Natural killer cell treated with Interleukin-12 subunit alpha and Interleukin-12 subunit beta and Interleukin-15 and Interleukin-18, amount 100 ng/mL, for 72 hours (primary cell): Measurements from ENCODE around the gene CFAP92. TPM values are rescaled to one million over a fixed set of nuclear protein-coding genes. Genes with fewer than 3 reads are reported as not detected.
A peak's percentile ranks its signal among the peaks of the same experiment; 100 is the strongest.

ENCODE experiments used
- ATAC-seq, 2 donors: fragments of 150-1000 bp; cut with Tn5 transposase in 1 of 2; sonication (Bioruptor Pico), chemical (Tn5 transposase) in 1 of 2; 2 replicates each; pipeline ENCODE4 v1.10.0; 2021
- DNase-seq: peaks from one replicate; pipeline ENCODE4 v3.0.0; 2022; ENCODE audit warnings: low spot score
- H3K27ac Mint-ChIP-seq, 2 donors: 1 replicate in 1 of 2; 2 replicates in 1 of 2; pipeline ENCODE4 v1.8.0; 2022; ENCODE audit warnings: mixed read lengths in 2 of 2, mild to moderate bottlenecking in 1 of 2, moderate library complexity in 1 of 2
- H3K27me3 Mint-ChIP-seq, 2 donors: 1 replicate in 1 of 2; 2 replicates in 1 of 2; pipeline ENCODE4 v1.8.0; 2022; ENCODE audit warnings: mixed read lengths in 2 of 2
- H3K36me3 Mint-ChIP-seq: one replicate; pipeline ENCODE4 v1.8.0; 2022; ENCODE audit warnings: mixed read lengths
- H3K4me1 Mint-ChIP-seq, 2 donors: 1 replicate in 1 of 2; 2 replicates in 1 of 2; pipeline ENCODE4 v1.8.0; 2022; ENCODE audit warnings: low read depth in 2 of 2, mixed read lengths in 2 of 2, mild to moderate bottlenecking in 1 of 2
- H3K4me3 Mint-ChIP-seq: one replicate; pipeline ENCODE4 v1.8.0; 2022; ENCODE audit warnings: mixed read lengths
- H3K9me3 Mint-ChIP-seq: 2 replicates; pipeline ENCODE4 v1.8.0; 2022; ENCODE audit warnings: mixed read lengths
- total RNA-seq, 2 donors: library from RNA; stranded (reverse); gene quantifications; one replicate each; pipeline ENCODE4 v1.2.3, GENCODE V29; 2022

Gene CFAP92
- total RNA-seq, 2 donors from 2014 or later, result 0.50 TPM; not detected in 1

GRCh38 chr3:128996726-128997125, 2.9 kb upstream of the CFAP92 start:
- peaks cover 8 to 11% of the 10 kb centered on the region in 2 donors for H3K27me3 Mint-ChIP-seq
- H3K9me3 Mint-ChIP-seq, result no peaks in the 10 kb centered on the region
- no peaks in the 10 kb centered on the region for H3K36me3 Mint-ChIP-seq
- H3K4me1 Mint-ChIP-seq, result peaks cover 6 to 15% of the 10 kb centered on the region in 2 donors
- ATAC-seq, result no peak
- no peak overlapping the region for H3K27ac Mint-ChIP-seq
- no peak for DNase-seq
- H3K4me3 Mint-ChIP-seq, result no peak overlapping the region

DNA sequence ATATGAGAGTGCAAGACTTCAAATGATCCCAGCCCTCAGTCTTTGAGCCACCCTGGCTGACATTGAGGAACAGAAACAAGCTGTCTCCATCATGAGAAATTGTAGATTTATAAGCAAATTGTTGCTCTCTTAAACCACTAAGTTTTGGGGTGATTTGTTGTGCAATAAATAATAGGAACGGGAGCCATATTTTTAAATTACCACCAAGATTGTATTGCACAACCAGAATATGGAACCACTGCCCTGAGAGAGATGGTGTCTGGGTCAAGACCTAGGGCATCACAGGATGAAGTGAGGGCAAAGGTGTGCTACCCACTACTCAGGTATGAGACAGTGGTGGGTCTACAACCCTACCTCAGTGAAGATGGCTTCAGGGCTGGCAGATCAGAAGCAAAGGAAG, 2.3 kb upstream of the CFAP92 start:
- Mint-ChIP-seq H3K4me1 (peaks cover 6 to 15% of the 10 kb centered on the region in 2 donors), H3K36me3 (no peaks in the 10 kb centered on the region), H3K27ac (no peak overlapping the region), H3K9me3 (no peaks in the 10 kb centered on the region), H3K4me3 (no peak overlapping the region), H3K27me3 (peaks cover 8 to 11% of the 10 kb centered on the region in 2 donors)
- DNase-seq (no peak), ATAC-seq (no peak)

DNA sequence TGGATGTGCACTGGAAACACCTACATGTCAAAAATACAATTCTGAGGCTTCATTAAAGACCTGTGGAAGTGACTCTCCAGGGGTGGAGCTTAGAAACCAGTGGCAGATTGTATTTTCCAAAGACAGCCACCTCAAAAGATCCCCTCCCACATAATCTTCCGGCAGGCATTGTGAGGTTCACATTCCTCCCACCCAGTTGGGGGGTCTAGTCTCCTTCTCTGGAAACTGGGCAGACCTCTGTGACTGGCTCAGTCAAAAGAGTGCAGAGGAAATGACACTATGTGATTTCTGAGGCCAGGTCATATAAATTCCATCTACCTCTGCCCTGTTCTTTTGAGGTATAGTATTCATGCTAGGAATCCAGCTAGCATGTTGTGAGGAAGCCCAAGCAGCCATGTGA, 1.9 kb upstream of the CFAP92 start:
- Mint-ChIP-seq H3K27ac (no peak overlapping the region), H3K9me3 (no peaks in the 10 kb centered on the region), H3K4me1 (peaks cover 6 to 13% of the 10 kb centered on the region in 2 donors), H3K36me3 (no peaks in the 10 kb centered on the region), H3K4me3 (no peak overlapping the region), H3K27me3 (peaks cover 7 to 10% of the 10 kb centered on the region in 2 donors)
- no peak for ATAC-seq
- no peak for DNase-seq

DNA sequence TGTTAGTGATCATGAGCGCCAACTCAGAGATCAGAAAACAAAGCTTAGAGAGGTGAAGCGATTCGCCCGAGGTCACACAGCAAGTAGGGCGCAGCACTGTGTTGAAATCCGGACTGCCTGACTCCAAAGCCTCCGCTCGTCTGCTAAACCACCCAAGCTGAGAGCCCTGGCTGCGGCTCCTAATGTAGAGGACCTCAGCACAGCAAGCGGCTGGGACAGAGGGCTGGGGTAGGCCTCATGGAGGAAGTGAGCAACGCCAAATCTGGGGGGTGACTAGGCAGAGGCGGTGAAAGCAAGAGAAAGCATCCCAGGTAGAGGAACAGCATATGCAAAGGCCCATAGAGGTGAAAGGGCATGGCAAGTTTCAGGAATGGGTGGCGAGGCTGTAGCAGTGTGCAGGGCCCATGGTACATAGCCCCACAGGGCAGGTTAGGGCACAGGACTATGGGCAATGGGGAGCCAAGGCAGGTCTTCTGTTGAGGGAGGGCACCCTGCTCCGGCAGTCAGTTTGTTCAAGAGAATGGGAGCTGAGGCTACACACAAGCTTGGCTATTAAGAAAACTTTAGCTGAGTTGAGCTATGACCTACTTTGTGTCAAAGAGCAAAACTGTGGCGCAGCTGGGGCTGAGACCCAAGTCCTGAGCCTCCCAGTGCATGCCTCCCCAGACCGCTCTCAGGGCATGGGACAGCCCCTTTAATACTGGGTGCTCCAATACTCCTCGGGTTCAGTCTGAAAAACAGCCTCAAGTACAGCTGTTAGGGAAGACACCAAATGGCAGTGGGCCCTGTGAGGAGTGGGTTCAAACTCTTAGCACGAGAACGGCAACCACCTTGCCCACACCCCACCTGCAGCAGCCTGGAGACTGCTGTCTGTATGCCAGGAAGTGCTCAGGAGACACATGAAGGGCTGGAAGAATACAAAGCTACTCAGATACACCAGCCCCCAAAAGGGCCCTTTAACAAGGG, 988 bp upstream of the CFAP92 start:
- no peaks in the 10 kb centered on the region for H3K36me3 Mint-ChIP-seq
- peak overlapping the region; percentile 54 for H3K4me3 Mint-ChIP-seq
- no peak for DNase-seq
- ATAC-seq, result no peak
- H3K27ac Mint-ChIP-seq, result no peak overlapping the region
- no peaks in the 10 kb centered on the region for H3K9me3 Mint-ChIP-seq
- H3K4me1 Mint-ChIP-seq, result peaks cover 6 to 11% of the 10 kb centered on the region in 2 donors
- H3K27me3 Mint-ChIP-seq, result peaks cover 0 to 1% of the 10 kb centered on the region in 2 donors

DNA sequence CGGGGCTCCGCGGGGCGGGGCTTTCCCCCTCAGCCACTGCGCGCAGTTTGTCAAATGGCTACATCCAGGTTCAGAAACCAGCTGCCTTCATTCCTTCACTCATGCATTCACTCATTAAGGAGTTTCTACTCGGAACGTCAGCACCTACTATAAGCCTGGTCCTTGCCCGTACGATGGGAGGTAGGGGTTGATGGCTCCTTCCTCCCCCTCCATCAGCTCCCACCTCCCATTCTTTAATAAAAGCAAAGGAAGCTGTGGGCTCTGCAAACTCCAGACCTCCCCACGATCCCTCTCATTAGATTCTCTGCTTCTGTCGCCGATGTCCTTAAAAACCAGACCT, 267 bp upstream of the CFAP92 start:
- no peaks in the 10 kb centered on the region for H3K27me3 Mint-ChIP-seq
- H3K4me1 Mint-ChIP-seq, result peaks cover 6 to 11% of the 10 kb centered on the region in 2 donors
- peak overlapping the region; percentile 54 for H3K4me3 Mint-ChIP-seq
- H3K9me3 Mint-ChIP-seq, result no peaks in the 10 kb centered on the region
- DNase-seq (no peak), ATAC-seq (no peak)
- H3K27ac Mint-ChIP-seq, result no peak overlapping the region
- no peaks in the 10 kb centered on the region for H3K36me3 Mint-ChIP-seq

- Mint-ChIP-seq H3K4me1 (peaks cover 6 to 11% of the 10 kb centered on the region in 2 donors), H3K36me3 (no peaks in the 10 kb centered on the region), H3K27ac (no peak overlapping the region), H3K4me3 (peak overlapping the region; percentile 66), H3K27me3 (no peaks in the 10 kb centered on the region), H3K9me3 (no peaks in the 10 kb centered on the region)
- ATAC-seq (no peak), DNase-seq (no peak)
These were observed 883 bp downstream of the CFAP92 start for GRCh38 chr3:128992926-128993460.

- no peak for DNase-seq
- Mint-ChIP-seq H3K4me3 (no peak overlapping the region), H3K27me3 (no peaks in the 10 kb centered on the region), H3K36me3 (no peaks in the 10 kb centered on the region), H3K4me1 (peaks cover 6 to 11% of the 10 kb centered on the region in 2 donors), H3K27ac (no peak overlapping the region), H3K9me3 (no peaks in the 10 kb centered on the region)
- no peak for ATAC-seq
These were observed 2.5 kb downstream of the CFAP92 start for GRCh38 chr3:128991355-128991895.

DNA sequence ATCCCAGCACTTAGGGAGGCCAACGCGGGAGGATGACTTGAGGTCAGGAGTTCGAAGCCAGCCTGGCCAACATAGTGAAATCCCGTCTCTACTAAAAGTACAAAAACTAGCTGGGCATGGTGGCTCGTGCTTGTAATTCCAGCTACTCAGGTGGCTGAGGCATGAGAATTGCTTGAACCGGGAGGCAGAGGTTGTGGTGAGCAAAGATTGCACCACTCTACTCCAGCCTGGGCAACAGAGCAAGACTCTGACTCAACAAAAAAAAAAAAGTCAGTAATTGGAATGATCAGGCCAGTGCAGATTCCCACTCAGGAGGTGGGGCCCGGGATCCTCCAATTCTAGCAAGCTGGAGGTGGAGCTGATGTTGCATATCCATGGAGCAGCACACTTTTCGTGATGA, 5.6 kb downstream of the CFAP92 start:
- no peaks in the 10 kb centered on the region for H3K27me3 Mint-ChIP-seq
- ATAC-seq (no peak), DNase-seq (no peak)
- H3K36me3 Mint-ChIP-seq, result no peaks in the 10 kb centered on the region
- H3K9me3 Mint-ChIP-seq, result no peaks in the 10 kb centered on the region
- H3K4me3 Mint-ChIP-seq, result no peak overlapping the region
- H3K4me1 Mint-ChIP-seq, result peaks cover 0 to under 1% of the 10 kb centered on the region in 2 donors
- no peak overlapping the region for H3K27ac Mint-ChIP-seq

GRCh38 chr3:128987302-128988100, 6.4 kb downstream of the CFAP92 start:
- Mint-ChIP-seq H3K4me3 (no peak overlapping the region), H3K9me3 (no peaks in the 10 kb centered on the region), H3K36me3 (no peaks in the 10 kb centered on the region), H3K27me3 (no peaks in the 10 kb centered on the region), H3K27ac (no peak overlapping the region), H3K4me1 (no peaks in the 10 kb centered on the region)
- DNase-seq (no peak), ATAC-seq (no peak)

GRCh38 chr3:128984596-128984995, 9.3 kb downstream of the CFAP92 start:
- ATAC-seq (no peak), DNase-seq (no peak)
- H3K36me3 Mint-ChIP-seq, result no peaks in the 10 kb centered on the region
- no peaks in the 10 kb centered on the region for H3K9me3 Mint-ChIP-seq
- no peaks in the 10 kb centered on the region for H3K4me1 Mint-ChIP-seq
- H3K4me3 Mint-ChIP-seq, result no peak overlapping the region
- no peak overlapping the region for H3K27ac Mint-ChIP-seq
- H3K27me3 Mint-ChIP-seq, result peaks cover 0 to 4% of the 10 kb centered on the region in 2 donors

DNA sequence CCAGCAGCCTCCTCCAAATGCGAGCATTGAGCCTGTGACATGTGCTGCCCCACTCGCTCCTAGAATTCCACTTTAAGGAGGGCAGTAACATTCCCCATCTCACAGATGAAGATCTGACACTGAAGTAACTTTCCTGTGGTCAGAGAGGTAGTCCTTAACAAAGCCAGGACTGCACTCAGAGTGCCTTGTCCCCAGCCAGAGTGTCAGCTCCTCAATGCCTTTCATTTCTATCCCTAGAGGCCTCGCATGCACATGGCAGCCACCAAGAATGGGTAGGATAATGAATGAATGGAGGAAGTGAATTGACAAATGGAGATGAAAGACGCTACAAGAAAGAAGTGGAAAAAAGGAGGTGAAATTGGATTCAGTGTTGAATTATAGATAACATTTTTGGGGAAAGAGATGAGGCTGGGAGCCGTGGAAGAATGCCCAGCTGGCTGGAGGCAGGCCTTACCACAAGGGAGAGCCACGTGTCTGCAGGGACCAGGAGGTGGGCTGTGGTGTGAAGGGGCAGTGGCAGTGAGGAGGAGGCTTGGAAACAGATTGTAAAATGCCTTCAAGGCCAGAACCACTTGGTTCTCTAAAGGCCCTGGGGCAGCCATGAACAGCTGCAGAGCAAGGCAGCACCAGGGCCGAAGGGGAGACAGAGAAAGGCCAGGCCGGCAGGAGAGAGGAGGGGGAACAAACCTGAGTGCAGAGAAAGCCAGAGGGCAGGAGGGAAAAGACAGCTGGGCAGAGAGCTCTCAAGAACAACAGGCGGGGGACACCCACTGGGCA, 10.4 kb downstream of the CFAP92 start:
- Mint-ChIP-seq H3K4me3 (no peak overlapping the region), H3K4me1 (no peaks in the 10 kb centered on the region), H3K27me3 (peaks cover 0 to 4% of the 10 kb centered on the region in 2 donors), H3K27ac (no peak overlapping the region), H3K9me3 (no peaks in the 10 kb centered on the region), H3K36me3 (no peaks in the 10 kb centered on the region)
- no peak for ATAC-seq
- DNase-seq, result no peak

- ATAC-seq, result no peak
- Mint-ChIP-seq H3K36me3 (no peaks in the 10 kb centered on the region), H3K4me3 (no peak overlapping the region), H3K27ac (no peak overlapping the region), H3K4me1 (peaks cover 0 to under 1% of the 10 kb centered on the region in 2 donors), H3K27me3 (peaks cover 0 to under 1% of the 10 kb centered on the region in 2 donors), H3K9me3 (no peaks in the 10 kb centered on the region)
- DNase-seq, result no peak
These were observed 18.6 kb downstream of the CFAP92 start for GRCh38 chr3:128975276-128975675.

GRCh38 chr3:128973988-128974564, 19.8 kb downstream of the CFAP92 start:
- Mint-ChIP-seq H3K4me3 (no peak overlapping the region), H3K4me1 (peaks cover 0 to 8% of the 10 kb centered on the region in 2 donors), H3K9me3 (no peaks in the 10 kb centered on the region), H3K27me3 (no peaks in the 10 kb centered on the region), H3K27ac (no peak overlapping the region), H3K36me3 (no peaks in the 10 kb centered on the region)
- no peak for DNase-seq
- no peak for ATAC-seq
